Measurements from ENCODE around the gene DCDC2B. TPM values are rescaled to one million over a fixed set of nuclear protein-coding genes. Genes with fewer than 3 reads are reported as not detected.

DCDC2B gene
- total and polyA plus RNA-seq, 9 of the 15 experiments (the other 6 are each of a cell fraction or from before 2014, with no cell fraction given) = not detected

DNA sequence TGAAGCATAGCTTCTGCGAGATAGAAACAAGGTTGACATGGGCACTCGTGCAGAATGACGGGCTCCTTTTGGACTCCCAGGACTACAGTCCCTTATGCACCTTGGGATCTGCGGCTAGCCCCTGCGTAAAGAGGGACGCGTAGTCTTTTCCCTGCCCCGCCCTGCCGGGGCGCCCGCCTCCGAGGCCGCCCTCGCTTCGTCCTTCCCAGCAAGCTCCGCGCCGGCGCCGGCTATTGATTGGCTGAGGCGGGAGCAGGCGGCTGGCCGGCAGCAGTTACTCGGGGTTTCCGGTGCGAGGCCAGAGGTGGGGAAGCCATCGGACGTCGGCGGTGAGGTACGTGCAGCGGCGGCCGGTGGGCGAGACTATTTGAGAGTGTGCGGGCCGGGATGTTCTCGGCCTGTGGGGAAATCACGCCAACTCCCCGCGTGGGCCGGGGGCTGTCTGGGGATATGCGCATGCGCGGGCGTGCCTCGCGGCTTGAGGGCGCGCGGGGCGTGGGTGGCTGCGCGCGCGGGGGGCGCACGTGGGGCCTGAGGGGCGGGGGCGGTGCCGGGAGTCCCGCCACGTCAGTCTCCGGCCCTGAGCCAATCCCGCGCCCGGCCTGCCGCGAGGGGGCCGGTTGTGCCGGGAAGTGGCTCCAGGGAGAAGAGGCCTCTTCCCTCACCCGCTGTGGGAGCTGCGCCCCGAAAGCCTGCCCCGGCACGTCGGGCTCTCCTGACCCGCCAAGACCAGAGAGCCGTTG lies 29.3 kb upstream of the DCDC2B start, which contains the start of gene TXLNA (continued):
- TF ChIP-seq, protein P1, sequence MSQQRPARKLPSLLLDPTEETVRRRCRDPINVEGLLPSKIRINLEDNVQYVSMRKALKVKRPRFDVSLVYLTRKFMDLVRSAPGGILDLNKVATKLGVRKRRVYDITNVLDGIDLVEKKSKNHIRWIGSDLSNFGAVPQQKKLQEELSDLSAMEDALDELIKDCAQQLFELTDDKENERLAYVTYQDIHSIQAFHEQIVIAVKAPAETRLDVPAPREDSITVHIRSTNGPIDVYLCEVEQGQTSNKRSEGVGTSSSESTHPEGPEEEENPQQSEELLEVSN (IDR thresholded peaks at IDR 0.05; ENCODE audit: borderline replicate concordance in 1 of 2, extremely low read depth in 1 of 2, insufficient read depth in 1 of 2, insufficient read length in 1 of 2, low read depth in 1 of 2, low read length in 1 of 2, poor library complexity in 1 of 2, severe bottlenecking in 1 of 2) = peak; percentile 96 to 98
- peak; percentile 72 for TF ChIP-seq BHLHE40 (IDR thresholded peaks at IDR 0.05; ENCODE audit: low read length)
- no peak for TF ChIP-seq CCAR2 (IDR thresholded peaks at IDR 0.05; ENCODE audit: low read depth, low read length)
- 0 out of 2 replicates have a peak, but pooled peaks have one; percentile 17 for TF ChIP-seq NFE2 (IDR thresholded peaks at IDR 0.05; ENCODE audit: low read depth)
- 0 out of 2 replicates have a peak, but pooled peaks have one; percentile 1 for TF ChIP-seq ZNF57 (CRISPR knock-in tag; IDR thresholded peaks at IDR 0.05)
- TF ChIP-seq SMARCA5 (IDR thresholded peaks at IDR 0.05) = no peak
- peak; percentile 74; the same call in 1 of the 2 replicates for TF ChIP-seq MBD2 (IDR thresholded peaks at IDR 0.05; ENCODE audit: borderline replicate concordance, low read depth)
- 0 out of 2 replicates have a peak, but pooled peaks have one; percentile 75 for TF ChIP-seq ZBTB9 (CRISPR knock-in tag; IDR thresholded peaks at IDR 0.05)
- no peak for TF ChIP-seq FOXM1 (IDR thresholded peaks at IDR 0.05; ENCODE audit: low read depth)
- TF ChIP-seq FOXM1 (CRISPR knock-in tag; IDR thresholded peaks at IDR 0.05; ENCODE audit: low read depth) = no peak
- TF ChIP-seq FOS (IDR thresholded peaks at IDR 0.05; ENCODE audit: extremely low read depth, insufficient read length) = no peak
- peak; percentile 84 to 98 for TF ChIP-seq MAZ (CRISPR knock-in tag; conservative IDR thresholded peaks at IDR 0.05 in 1 of 2, IDR thresholded peaks at IDR 0.05 in 1 of 2)
- TF ChIP-seq TRIM24 (IDR thresholded peaks at IDR 0.05) = peak in 1 of 2 experiments; percentile 35; a peak in 1 of 4 replicates
- peak; percentile 18 to 98; a peak in 2 of 4 replicates for TF ChIP-seq HDAC1 (IDR thresholded peaks at IDR 0.05)
- TF ChIP-seq ARID2 (IDR thresholded peaks at IDR 0.05) = no peak
- no peak; the same call in 1 of the 2 replicates for TF ChIP-seq MED1 (CRISPR knock-in tag; IDR thresholded peaks at IDR 0.05; ENCODE audit: borderline replicate concordance)
- 0 out of 3 replicates have a peak, but pooled peaks of 1 of the 2 experiments have one; percentile 55 for TF ChIP-seq CBX3 (IDR thresholded peaks at IDR 0.05; ENCODE audit: borderline replicate concordance in 1 of 2, low read length in 2 of 2)
- TF ChIP-seq ZSCAN32 (CRISPR knock-in tag; IDR thresholded peaks at IDR 0.05) = 0 out of 2 replicates have a peak, but pooled peaks have one; percentile 47
- no peak for TF ChIP-seq BMI1 (IDR thresholded peaks at IDR 0.05; ENCODE audit: low read length)
- no peak for TF ChIP-seq CBX5 (IDR thresholded peaks at IDR 0.05; ENCODE audit: borderline replicate concordance, low read depth)
- TF ChIP-seq PHTF2 (CRISPR knock-in tag; IDR thresholded peaks at IDR 0.05) = 0 out of 2 replicates have a peak, but pooled peaks have one; percentile 56
- TF ChIP-seq RFX7 (CRISPR knock-in tag; IDR thresholded peaks at IDR 0.05) = no peak
- TF ChIP-seq SREBF1 (IDR thresholded peaks at IDR 0.05; ENCODE audit: borderline replicate concordance, low read depth, low read length) = no peak
- TF ChIP-seq PPARD (CRISPR knock-in tag; IDR thresholded peaks at IDR 0.05) = no peak
- peak; percentile 54 for TF ChIP-seq FOSL1 (tag; conservative IDR thresholded peaks at IDR 0.05)
- TF ChIP-seq ASH1L (IDR thresholded peaks at IDR 0.05; ENCODE audit: borderline replicate concordance, low read depth, partially characterized antibody) = no peak

Measured in K562 (cell line).